HG03342 (cell line): Measurements from ENCODE around the gene PTPRM.

Experiments
- ATAC-seq: cut with Tn5 transposase; IDR thresholded peaks from one replicate; pipeline ENCODE4 v1.9.1; 2021; ENCODE audit warnings: mild to moderate bottlenecking, moderate library complexity; ENCODE audit not compliant: unreplicated experiment

The PTPRM gene

GRCh38 chr18:8401606-8402005 is 834.5 kb downstream of the PTPRM start:
- ATAC-seq, result no peak

GRCh38 chr18:8402237-8402636 is 835.1 kb downstream of the PTPRM start:
- ATAC-seq, result no peak

- ATAC-seq, result no peak
These were observed 836.6 kb downstream of the PTPRM start for GRCh38 chr18:8403713-8404112.

GRCh38 chr18:8406186-8406867 is 839.2 kb downstream of the PTPRM start:
- ATAC-seq, result no peak

GRCh38 chr18:8406868-8407250 is 839.7 kb downstream of the PTPRM start:
- no peak for ATAC-seq

GRCh38 chr18:8409151-8409550 is 842.0 kb downstream of the PTPRM start:
- no peak for ATAC-seq

- no peak for ATAC-seq
These were observed 844.4 kb downstream of the PTPRM start for GRCh38 chr18:8411492-8411891.

GRCh38 chr18:8412117-8412516 is 845.0 kb downstream of the PTPRM start:
- ATAC-seq, result no peak

GRCh38 chr18:8413189-8413588 is 846.1 kb downstream of the PTPRM start:
- no peak for ATAC-seq

- no peak for ATAC-seq
These were observed 846.6 kb downstream of the PTPRM start for GRCh38 chr18:8413751-8414150.

GRCh38 chr18:8416212-8417019 is 849.3 kb downstream of the PTPRM start:
- ATAC-seq, result no peak

GRCh38 chr18:8422391-8422790 is 855.3 kb downstream of the PTPRM start:
- ATAC-seq, result no peak

- no peak for ATAC-seq
These were observed 856.0 kb downstream of the PTPRM start for GRCh38 chr18:8423051-8423557.

GRCh38 chr18:8424481-8424880 is 857.4 kb downstream of the PTPRM start:
- no peak for ATAC-seq

- no peak for ATAC-seq
These were observed 858.0 kb downstream of the PTPRM start for GRCh38 chr18:8424917-8425725.

GRCh38 chr18:8426401-8426800 is 859.3 kb downstream of the PTPRM start:
- ATAC-seq, result no peak

GRCh38 chr18:8427339-8427738 is 860.2 kb downstream of the PTPRM start:
- ATAC-seq, result no peak

GRCh38 chr18:8428951-8429350 is 861.8 kb downstream of the PTPRM start:
- ATAC-seq, result no peak

GRCh38 chr18:8431036-8431435 is 863.9 kb downstream of the PTPRM start:
- no peak for ATAC-seq

- no peak for ATAC-seq
These were observed 866.2 kb downstream of the PTPRM start for GRCh38 chr18:8433323-8433722.

GRCh38 chr18:8433771-8434170 is 866.7 kb downstream of the PTPRM start:
- ATAC-seq, result no peak
